Neural cell (in vitro differentiated cells): ENCODE results near the gene CLEC3A. TPM values are rescaled to one million over a fixed set of nuclear protein-coding genes. Genes with fewer than 3 reads are reported as not detected.

ENCODE experiments used
- H2AFZ ChIP-seq: fragments of 200-600, 300-800 bp; sonication (generic), shearing (Covaris generic); 2 replicates; pipeline ENCODE4 v1.6.0; 2014; ENCODE audit warnings: low read depth, mild to moderate bottlenecking, antibody characterized with exemption, low read length, moderate library complexity
- H3F3A ChIP-seq: fragments of 200-600 bp; shearing (Covaris generic); 2 replicates; pipeline ENCODE4 v1.6.1; 2016; ENCODE audit warnings: mild to moderate bottlenecking, moderate library complexity, mixed read lengths, antibody characterized with exemption, low read length; ENCODE audit not compliant: insufficient read depth, poor library complexity, severe bottlenecking
- H3K27ac ChIP-seq: fragments of 200-600, 300-800 bp; sonication (generic), shearing (Covaris generic); 2 replicates; pipeline ENCODE4 v1.5.1; 2014; ENCODE audit warnings: mild to moderate bottlenecking, low read length, moderate library complexity
- H3K27me3 ChIP-seq: fragments of 300-800, 200-600 bp; sonication (generic), shearing (Covaris generic); 2 replicates; pipeline ENCODE4 v1.6.0; 2014; ENCODE audit warnings: mild to moderate bottlenecking, low read depth, low read length, moderate library complexity; ENCODE audit not compliant: insufficient read depth
- H3K36me3 ChIP-seq: fragments of 300-800, 200-600 bp; sonication (generic), shearing (Covaris generic); 2 replicates; pipeline ENCODE4 v1.5.1; 2014; ENCODE audit warnings: mild to moderate bottlenecking, antibody characterized with exemption, low read length, moderate library complexity; ENCODE audit not compliant: insufficient read depth
- H3K4me2 ChIP-seq: fragments of 300-800, 200-600 bp; sonication (generic), shearing (Covaris generic); 2 replicates; pipeline ENCODE4 v1.6.0; 2014; ENCODE audit warnings: mild to moderate bottlenecking, low read length
- H3K4me3 ChIP-seq: fragments of 300-800, 200-600 bp; sonication (generic), shearing (Covaris generic); 2 replicates; pipeline ENCODE4 v1.5.1; 2014; ENCODE audit warnings: mild to moderate bottlenecking, low read length, moderate library complexity
- H3K79me2 ChIP-seq: fragments of 200-600 bp; shearing (Covaris generic); replicated peaks from 2 replicates; pipeline ENCODE4 v1.6.0; 2014; ENCODE audit warnings: mild to moderate bottlenecking, low read length, moderate library complexity; ENCODE audit not compliant: insufficient read depth
- H3K9ac ChIP-seq: fragments of 300-800, 200-600 bp; sonication (generic), shearing (Covaris generic); 2 replicates; pipeline ENCODE4 v1.6.1; 2016; ENCODE audit warnings: mild to moderate bottlenecking, low read length, mixed read lengths
- H3K9me2 ChIP-seq: fragments of 200-600 bp; shearing (Covaris generic); 2 replicates; pipeline ENCODE4 v1.6.1; 2016; ENCODE audit warnings: mild to moderate bottlenecking, low read length, mixed read lengths; ENCODE audit not compliant: insufficient read depth
- H3K9me3 ChIP-seq: fragments of 200-600, 300-800 bp; sonication (generic), shearing (Covaris generic); 2 replicates; pipeline ENCODE4 v1.6.1; 2016; ENCODE audit warnings: mild to moderate bottlenecking, mixed run types, low read length, moderate library complexity, mixed read lengths
- H4K20me1 ChIP-seq: fragments of 200-600 bp; shearing (Covaris generic); 2 replicates; pipeline ENCODE4 v1.6.1; 2016; ENCODE audit warnings: mild to moderate bottlenecking, mixed run types; ENCODE audit not compliant: insufficient read depth
- CTCF ChIP-seq: fragments of 450-650 bp; IDR thresholded peaks from 2 replicates; pipeline ENCODE4 v1.5.1; 2014; ENCODE audit warnings: antibody characterized with exemption, mild to moderate bottlenecking, moderate library complexity; ENCODE audit not compliant: poor library complexity, severe bottlenecking
- EP300 ChIP-seq: fragments of 450-650 bp; conservative IDR thresholded peaks from 2 replicates; pipeline ENCODE4 v1.6.1; 2014; ENCODE audit warnings: antibody characterized with exemption, mild to moderate bottlenecking, moderate library complexity; ENCODE audit not compliant: poor library complexity, severe bottlenecking
- EZH2 ChIP-seq: fragments of 200-600, 300-800 bp; shearing (Covaris generic), sonication (generic); IDR thresholded peaks from 2 replicates; pipeline ENCODE4 v1.6.1; 2014; ENCODE audit warnings: antibody characterized with exemption, low read length, borderline replicate concordance, mild to moderate bottlenecking; ENCODE audit not compliant: insufficient read depth, poor library complexity, severe bottlenecking
- MXI1 ChIP-seq: fragments of 450-650 bp; conservative IDR thresholded peaks from 2 replicates; pipeline ENCODE4 v1.6.1; 2014; ENCODE audit warnings: antibody characterized with exemption, mild to moderate bottlenecking; ENCODE audit not compliant: poor library complexity, severe bottlenecking
- REST ChIP-seq: IDR thresholded peaks from 2 replicates; pipeline ENCODE4 v1.6.1; 2012; ENCODE audit warnings: borderline replicate concordance
- SMC3 ChIP-seq: fragments of 450-650 bp; conservative IDR thresholded peaks from 2 replicates; pipeline ENCODE4 v1.6.1; 2014; ENCODE audit warnings: antibody characterized with exemption, mild to moderate bottlenecking, moderate library complexity; ENCODE audit not compliant: poor library complexity
- polyA minus RNA-seq: library from RNA; depleted of rRNA, polyadenylated mRNA; stranded (reverse); fragments of >200 nt; gene quantifications from 2 replicates; pipeline ENCODE4 v1.2.3, GENCODE V29; 2014
- polyA plus RNA-seq: library from polyadenylated mRNA; depleted of rRNA; stranded (reverse); fragments of >200 nt; gene quantifications from 2 replicates; pipeline ENCODE4 v1.2.3, GENCODE V29; 2014

Gene CLEC3A
- not detected in 2 replicates for polyA plus RNA-seq
- not detected in 2 replicates for polyA minus RNA-seq

- Histone ChIP-seq H2AFZ (no peak within 1 kb of the TSS), H3K9ac (no peak within 1 kb of the TSS), H3F3A (no peaks in the 10 kb centered on the region), H3K27me3 (no peaks in the 10 kb centered on the region), H4K20me1 (no peaks in the 10 kb centered on the region), H3K36me3 (no peaks in the 10 kb centered on the region), H3K27ac (no peak within 1 kb of the TSS), H3K79me2 (no peaks in the 10 kb centered on the region), H3K9me3 (no peaks in the 10 kb centered on the region), H3K4me2 (no peak within 1 kb of the TSS), H3K4me3 (no peak within 1 kb of the TSS), H3K9me2 (no peaks in the 10 kb centered on the region)
- TF ChIP-seq EZH2, result no peak
- no peak for TF ChIP-seq EP300
- no peak for TF ChIP-seq CTCF
- TF ChIP-seq REST, result no peak
These were observed at the start of gene CLEC3A for GRCh38 chr16:78022347-78023060. CLEC3A (plus strand) TSS chr16:78022548; CDS start chr16:78022627, 79 bp downstream.

GRCh38 chr16:77974883-77975282 is 47.5 kb upstream of the CLEC3A start:
- no peaks in the 10 kb centered on the region for H3K79me2 ChIP-seq

GRCh38 chr16:77975942-77976341 is 46.4 kb upstream of the CLEC3A start:
- Histone ChIP-seq H3K4me2 (no peak overlapping the region), H3K9me3 (no peaks in the 10 kb centered on the region), H3K27ac (no peak overlapping the region), H3K9ac (no peak overlapping the region), H2AFZ (no peak overlapping the region), H3K27me3 (no peaks in the 10 kb centered on the region), H3K9me2 (no peaks in the 10 kb centered on the region), H3F3A (no peaks in the 10 kb centered on the region), H4K20me1 (no peaks in the 10 kb centered on the region), H3K4me3 (no peak overlapping the region), H3K79me2 (no peaks in the 10 kb centered on the region), H3K36me3 (no peaks in the 10 kb centered on the region)
- TF ChIP-seq EP300 (no peak), CTCF (no peak)

More at GRCh38 chr16:77974883-77975282, 47.5 kb upstream of the CLEC3A start:
- Histone ChIP-seq H3K27ac (no peak overlapping the region), H3K4me2 (no peak overlapping the region), H3K27me3 (no peaks in the 10 kb centered on the region), H3F3A (no peaks in the 10 kb centered on the region), H3K4me3 (no peak overlapping the region), H2AFZ (no peak overlapping the region), H3K9me3 (no peaks in the 10 kb centered on the region), H3K9me2 (no peaks in the 10 kb centered on the region), H3K9ac (no peak overlapping the region), H4K20me1 (no peaks in the 10 kb centered on the region), H3K36me3 (no peaks in the 10 kb centered on the region)
- TF ChIP-seq MXI1, result no peak
- no peak for TF ChIP-seq SMC3
